Measurements from ENCODE around the gene RFPL4A. TPM values are rescaled to one million over a fixed set of nuclear protein-coding genes. Genes with fewer than 3 reads are reported as not detected.
"Not testable (repeated sequence)": the region's sequence is repeated elsewhere in the genome, so short reads cannot be mapped to it uniquely, and the experiment has no call there.

RFPL4A gene
- not detected for polyA plus RNA-seq

DNA sequence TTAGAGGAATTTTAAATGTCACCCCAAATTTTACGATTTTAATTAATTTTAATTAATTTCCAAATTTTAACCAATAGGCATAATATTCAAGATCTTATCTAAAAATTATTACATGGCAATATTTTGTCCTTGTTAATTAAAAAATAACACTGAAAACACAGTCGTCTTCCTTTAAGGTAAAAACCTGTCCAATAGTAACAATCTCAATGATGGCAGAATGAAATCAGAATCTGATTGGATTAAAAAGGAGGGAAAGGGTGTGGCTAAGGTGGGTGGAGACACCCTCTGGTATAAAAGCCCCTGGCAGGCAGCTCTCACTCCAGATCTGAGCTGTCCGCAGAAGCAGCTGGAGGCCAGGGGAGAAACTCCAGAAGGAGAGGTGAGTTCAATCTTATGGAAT is at the start of gene RFPL4A:
Gene RFPL4A, plus strand, starts transcription at position 301 of the 400 bp plus-strand sequence. CDS start 2,704 bp downstream, outside the sequence.
- H3K9me3 Mint-ChIP-seq, H3K36me3 Mint-ChIP-seq, H3K27ac Mint-ChIP-seq, H3K4me1 Mint-ChIP-seq, H3K4me3 Mint-ChIP-seq: not testable (repeated sequence)
- H3K27me3 Mint-ChIP-seq: peaks cover 11% of the 10 kb centered on the region

GRCh38 chr19:55711719-55712118 is 47.2 kb upstream of the RFPL4A start:
- peaks cover 0 to 2% (median 0%) of the 10 kb centered on the region in 3 donors for H3K9me3 Mint-ChIP-seq
- no peak overlapping the region for H3K27ac Mint-ChIP-seq
- H3K4me3 Mint-ChIP-seq: no peak overlapping the region
- peaks cover 4% of the 10 kb centered on the region for H3K27me3 Mint-ChIP-seq
- no peaks in the 10 kb centered on the region for H3K36me3 Mint-ChIP-seq
- H3K4me1 Mint-ChIP-seq: peaks cover 2 to 8% (median 2%) of the 10 kb centered on the region in 3 donors

DNA sequence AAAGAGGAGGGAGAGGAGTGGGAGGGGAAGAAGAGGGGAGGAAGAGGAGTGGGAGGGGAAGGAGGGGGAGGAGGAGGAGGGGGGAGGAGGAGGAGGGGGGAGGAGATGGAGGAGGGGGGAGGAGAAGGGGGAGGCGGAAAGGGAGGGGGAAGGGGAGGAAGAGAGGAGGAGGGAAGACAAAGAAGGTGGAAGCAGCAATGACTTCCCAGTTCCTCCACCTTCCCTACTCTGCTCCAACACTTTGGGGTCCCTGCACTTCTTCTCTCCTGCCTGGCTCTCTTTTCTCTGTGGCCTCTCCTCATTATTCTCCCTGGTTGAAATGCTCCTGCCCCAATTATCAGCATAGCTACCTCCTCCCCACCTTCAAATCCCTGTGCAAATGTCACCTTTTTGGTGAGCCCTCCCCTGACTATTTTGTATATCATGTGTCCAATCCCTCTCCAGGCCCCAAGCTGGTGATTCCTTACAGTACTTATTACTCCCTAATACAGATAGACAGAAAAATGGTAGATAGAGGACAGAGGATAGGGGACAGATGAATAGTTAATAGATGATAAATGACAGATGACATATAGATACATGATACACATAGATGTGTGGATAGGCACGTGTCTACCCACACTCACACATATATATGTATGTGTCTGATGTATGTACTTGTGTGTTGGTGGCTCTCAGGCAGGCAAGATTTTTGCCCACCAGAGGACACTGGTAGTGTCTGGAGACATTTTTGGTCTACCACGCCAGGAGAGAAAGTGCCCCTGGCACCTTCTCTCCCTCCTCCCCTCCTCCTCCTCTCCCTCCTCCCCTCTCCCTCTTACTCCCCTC is 45.9 kb upstream of the RFPL4A start:
- H3K4me1 Mint-ChIP-seq: peaks cover 2 to 8% (median 2%) of the 10 kb centered on the region in 3 donors
- H3K4me3 Mint-ChIP-seq: peak overlapping the region in 1 of 4 donors; percentile 5
- peaks cover 13% of the 10 kb centered on the region for H3K27me3 Mint-ChIP-seq
- H3K9me3 Mint-ChIP-seq: peaks cover 0 to 2% (median 0%) of the 10 kb centered on the region in 3 donors
- peak overlapping the region in 1 of 3 donors; percentile 76 for H3K27ac Mint-ChIP-seq
- no peaks in the 10 kb centered on the region for H3K36me3 Mint-ChIP-seq

GRCh38 chr19:55716531-55716930 is 42.4 kb upstream of the RFPL4A start:
- H3K27me3 Mint-ChIP-seq: peaks cover 30% of the 10 kb centered on the region
- no peaks in the 10 kb centered on the region for H3K36me3 Mint-ChIP-seq
- H3K27ac Mint-ChIP-seq: no peak overlapping the region
- peaks cover 2 to 20% (median 6%) of the 10 kb centered on the region in 3 donors for H3K9me3 Mint-ChIP-seq
- H3K4me1 Mint-ChIP-seq: peaks cover 0 to 4% (median 2%) of the 10 kb centered on the region in 3 donors
- H3K4me3 Mint-ChIP-seq: no peak overlapping the region

DNA sequence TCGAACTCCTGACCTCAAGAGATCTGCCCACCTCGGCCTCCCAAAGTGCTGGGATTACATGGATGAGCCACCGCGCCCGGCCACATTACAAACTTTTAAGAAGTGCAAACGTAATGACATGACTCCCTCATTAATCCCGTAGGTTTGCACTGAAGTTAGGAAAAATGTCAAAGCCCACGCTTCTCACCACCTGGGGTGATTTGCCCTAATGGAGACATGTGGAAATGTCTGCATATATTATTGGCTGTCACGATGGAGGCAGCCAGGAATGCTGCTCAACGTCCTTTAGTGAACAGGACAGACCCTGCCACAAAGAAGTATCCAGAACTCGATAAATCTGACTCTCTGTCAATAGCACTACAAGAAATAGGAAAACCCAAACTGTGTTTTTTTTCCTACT is 41.6 kb upstream of the RFPL4A start:
- Mint-ChIP-seq H3K4me1 (peaks cover 0 to 4% (median 2%) of the 10 kb centered on the region in 3 donors), H3K27ac (no peak overlapping the region), H3K36me3 (peaks cover 1% of the 10 kb centered on the region), H3K27me3 (peaks cover 31% of the 10 kb centered on the region), H3K4me3 (no peak overlapping the region), H3K9me3 (peaks cover 8 to 22% (median 14%) of the 10 kb centered on the region in 3 donors)

DNA sequence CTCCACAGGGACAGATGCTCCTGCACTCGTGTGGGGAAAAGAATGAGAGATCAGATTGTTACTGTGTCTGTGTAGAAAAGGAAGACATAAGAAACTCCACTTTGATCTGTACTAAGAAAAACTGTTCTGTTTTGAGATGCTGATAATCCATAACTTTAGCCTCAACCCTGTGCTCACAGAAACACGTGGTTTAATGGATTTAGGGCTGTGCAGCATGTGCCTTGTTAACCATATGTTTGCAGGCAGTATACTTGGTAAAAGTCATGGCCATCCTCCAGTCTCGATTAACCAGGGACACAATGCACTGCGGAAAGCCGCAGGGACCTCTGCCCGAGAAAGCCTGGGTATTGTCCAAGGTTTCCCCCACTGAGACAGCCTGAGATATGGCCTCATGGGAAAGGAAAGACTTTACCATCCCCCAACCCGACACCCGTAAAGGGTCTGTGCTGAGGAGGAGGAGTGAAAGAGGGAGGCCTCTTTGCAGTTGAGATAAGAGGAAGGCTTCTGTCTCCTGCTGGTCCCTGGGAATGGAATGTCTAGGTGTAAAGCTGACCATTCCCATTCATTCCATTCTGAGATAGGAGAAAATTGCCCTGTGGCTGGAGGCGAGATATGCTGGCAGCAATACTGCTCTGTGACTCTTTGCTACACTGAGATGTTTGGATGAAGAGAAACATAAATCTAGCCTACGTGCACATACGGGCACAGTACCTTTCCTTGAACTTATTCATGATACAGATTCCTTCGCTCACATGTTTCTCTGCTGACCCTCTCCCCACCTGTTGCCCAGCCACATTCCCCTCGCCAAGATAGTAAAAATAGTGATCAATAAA is 40.8 kb upstream of the RFPL4A start:
- H3K9me3 Mint-ChIP-seq: peaks cover 10 to 22% (median 18%) of the 10 kb centered on the region in 3 donors
- H3K27me3 Mint-ChIP-seq: peaks cover 36% of the 10 kb centered on the region
- not testable (repeated sequence) for H3K27ac Mint-ChIP-seq, H3K4me1 Mint-ChIP-seq, H3K4me3 Mint-ChIP-seq, H3K36me3 Mint-ChIP-seq

GRCh38 chr19:55720214-55720746 is 38.6 kb upstream of the RFPL4A start:
- H3K36me3 Mint-ChIP-seq: peaks cover 5% of the 10 kb centered on the region
- peaks cover 10 to 20% (median 18%) of the 10 kb centered on the region in 3 donors for H3K9me3 Mint-ChIP-seq
- H3K4me1 Mint-ChIP-seq: no peaks in the 10 kb centered on the region
- no peak overlapping the region for H3K4me3 Mint-ChIP-seq
- H3K27ac Mint-ChIP-seq: no peak overlapping the region
- H3K27me3 Mint-ChIP-seq: peaks cover 36% of the 10 kb centered on the region

- H3K27me3 Mint-ChIP-seq: peaks cover 36% of the 10 kb centered on the region
- H3K4me3 Mint-ChIP-seq: no peak overlapping the region
- peaks cover 10 to 20% (median 18%) of the 10 kb centered on the region in 3 donors for H3K9me3 Mint-ChIP-seq
- no peak overlapping the region for H3K27ac Mint-ChIP-seq
- H3K36me3 Mint-ChIP-seq: peaks cover 5% of the 10 kb centered on the region
- H3K4me1 Mint-ChIP-seq: no peaks in the 10 kb centered on the region
Observed at GRCh38 chr19:55720801-55721200, 38.1 kb upstream of the RFPL4A start.

DNA sequence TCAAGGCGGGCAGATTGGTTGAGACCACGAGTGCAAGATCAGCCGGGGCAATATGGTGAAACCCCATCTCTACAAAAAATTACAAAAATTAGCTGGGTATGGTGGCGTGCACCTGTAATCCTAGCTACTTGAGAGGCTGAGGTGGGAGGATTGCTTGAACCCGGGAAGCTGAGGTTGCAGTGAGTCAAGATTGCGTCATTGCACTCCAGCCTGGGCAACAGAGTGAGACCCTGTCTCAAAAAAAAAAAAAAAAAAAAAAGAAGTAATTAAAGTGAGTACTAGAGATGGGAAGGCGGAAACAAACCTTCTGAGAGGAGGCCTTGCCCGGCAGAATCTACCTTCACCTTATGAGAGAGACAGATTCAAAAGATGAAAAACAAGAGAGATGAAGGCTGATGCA is 35.4 kb upstream of the RFPL4A start:
- H3K27ac Mint-ChIP-seq: peak overlapping the region in 1 of 3 donors; percentile 18

DNA sequence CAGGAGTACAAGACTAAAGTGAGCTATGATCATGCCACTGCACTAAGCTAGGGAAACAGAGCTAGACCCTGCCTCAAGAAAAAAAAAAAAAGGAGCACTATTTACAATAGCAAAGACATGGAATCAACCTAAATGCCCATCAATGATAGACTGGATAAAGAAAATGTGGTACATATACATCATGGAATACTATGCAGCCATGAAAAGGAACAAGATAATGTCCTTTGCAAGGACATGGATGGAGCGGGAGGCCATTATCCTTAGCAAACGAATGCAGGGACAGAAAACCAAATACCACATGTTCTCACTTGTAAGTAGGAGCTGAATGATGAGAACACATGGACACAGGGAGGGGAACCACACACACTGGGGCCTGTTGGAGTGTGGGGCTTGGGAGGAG is 28.5 kb upstream of the RFPL4A start:
- H3K4me3 Mint-ChIP-seq, H3K4me1 Mint-ChIP-seq, H3K27me3 Mint-ChIP-seq: not testable (repeated sequence)

More for the DNA sequence above, 35.4 kb upstream of the RFPL4A start:
- Mint-ChIP-seq H3K36me3 (peaks cover 5% of the 10 kb centered on the region), H3K9me3 (peaks cover 10 to 23% (median 18%) of the 10 kb centered on the region in 3 donors), H3K4me1 (no peaks in the 10 kb centered on the region), H3K4me3 (no peak overlapping the region), H3K27me3 (peaks cover 26% of the 10 kb centered on the region)

DNA sequence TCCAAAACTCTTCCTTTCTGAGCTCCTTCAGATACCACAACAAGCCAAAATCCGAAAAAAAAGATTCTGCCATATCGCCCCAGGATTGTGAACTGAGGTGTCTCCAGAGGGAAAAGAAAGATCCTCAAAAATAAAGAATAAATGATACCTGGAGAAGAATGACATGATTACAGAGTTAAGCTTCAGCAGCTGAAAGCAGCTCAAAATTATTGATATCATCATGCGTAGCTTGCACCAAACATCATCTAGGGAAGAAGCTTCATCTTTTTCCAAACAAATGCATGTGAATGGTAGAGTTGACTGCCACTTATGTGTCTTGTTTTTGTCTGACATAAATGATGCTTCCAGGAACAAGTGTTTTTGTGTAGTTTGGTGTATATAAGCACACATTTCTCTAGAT is 20.6 kb upstream of the RFPL4A start, which contains the start of gene NLRP9:
Gene NLRP9, minus strand, starts transcription at position 101 of the 400 bp plus-strand sequence. Its CDS starts 28 bp downstream, at position 73.
- H3K4me1 Mint-ChIP-seq: no peaks in the 10 kb centered on the region
- H3K4me3 Mint-ChIP-seq: no peak within 1 kb of the TSS
- H3K9me3 Mint-ChIP-seq: no peaks in the 10 kb centered on the region
- H3K36me3 Mint-ChIP-seq: no peaks in the 10 kb centered on the region
- peaks cover 5% of the 10 kb centered on the region for H3K27me3 Mint-ChIP-seq
- no peak within 1 kb of the TSS for H3K27ac Mint-ChIP-seq

More for the DNA sequence above, 28.5 kb upstream of the RFPL4A start:
- peaks cover 0 to 10% (median 5%) of the 10 kb centered on the region in 3 donors for H3K9me3 Mint-ChIP-seq
- not testable (repeated sequence) for H3K36me3 Mint-ChIP-seq, H3K27ac Mint-ChIP-seq

DNA sequence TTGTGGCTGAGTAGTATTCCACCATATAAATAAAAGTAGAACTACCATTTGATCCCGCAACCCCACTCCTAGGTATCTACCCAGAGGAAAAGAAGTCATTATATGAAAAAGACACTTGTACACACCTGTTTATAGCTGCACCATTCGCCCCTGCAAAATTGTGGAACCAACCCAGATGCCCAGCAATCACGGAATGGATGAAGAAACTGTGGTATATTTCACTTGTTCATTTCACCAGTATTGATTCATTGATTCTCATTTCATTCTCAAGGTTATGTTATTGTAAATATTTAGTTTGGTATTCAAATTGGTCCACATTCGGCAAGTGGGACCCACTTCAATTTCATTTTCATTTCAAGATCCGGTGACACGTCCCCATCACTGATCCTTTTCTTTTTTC is 8.2 kb upstream of the RFPL4A start:
- Mint-ChIP-seq H3K27me3 (peaks cover 5% of the 10 kb centered on the region), H3K36me3 (peaks cover 2% of the 10 kb centered on the region), H3K4me1 (no peaks in the 10 kb centered on the region), H3K4me3 (no peak overlapping the region), H3K27ac (no peak overlapping the region), H3K9me3 (no peaks in the 10 kb centered on the region)

DNA sequence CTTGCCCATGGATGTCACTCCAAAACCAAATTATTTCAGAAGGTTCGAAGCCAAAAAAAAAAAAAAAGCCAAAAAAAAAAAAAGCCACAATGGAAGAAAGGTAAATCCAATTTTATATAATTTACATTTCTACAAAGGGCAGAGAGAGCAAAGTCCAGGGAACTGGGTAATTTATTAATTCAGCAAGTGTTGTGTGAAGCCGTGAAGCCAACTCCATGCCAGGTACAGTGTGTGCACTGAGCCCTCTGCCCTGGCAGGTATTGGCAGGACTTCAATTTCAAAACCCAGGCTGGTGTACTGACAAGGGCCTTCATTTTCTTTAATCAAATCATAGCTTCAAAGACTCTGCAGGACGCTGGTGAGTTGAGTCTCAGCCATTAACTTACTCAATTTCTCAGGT is 5.5 kb upstream of the RFPL4A start:
- no peaks in the 10 kb centered on the region for H3K4me1 Mint-ChIP-seq
- peaks cover 2% of the 10 kb centered on the region for H3K36me3 Mint-ChIP-seq
- no peak overlapping the region for H3K4me3 Mint-ChIP-seq
- H3K27ac Mint-ChIP-seq: no peak overlapping the region
- peaks cover 7% of the 10 kb centered on the region for H3K27me3 Mint-ChIP-seq
- peaks cover 0 to 3% (median 0%) of the 10 kb centered on the region in 3 donors for H3K9me3 Mint-ChIP-seq

GRCh38 chr19:55756808-55757207 is 2.1 kb upstream of the RFPL4A start:
- H3K27me3 Mint-ChIP-seq: peaks cover 14% of the 10 kb centered on the region
- H3K4me3 Mint-ChIP-seq, H3K4me1 Mint-ChIP-seq: not testable (repeated sequence)

GRCh38 chr19:55766466-55766865 is 7.6 kb downstream of the RFPL4A start:
- Mint-ChIP-seq H3K27ac (no peak overlapping the region), H3K27me3 (peaks cover 11% of the 10 kb centered on the region), H3K9me3 (peaks cover 3 to 7% (median 6%) of the 10 kb centered on the region in 3 donors), H3K4me1 (peaks cover 0 to 3% (median 0%) of the 10 kb centered on the region in 3 donors), H3K4me3 (no peak overlapping the region), H3K36me3 (no peaks in the 10 kb centered on the region)

More at GRCh38 chr19:55756808-55757207, 2.1 kb upstream of the RFPL4A start:
- not testable (repeated sequence) for H3K36me3 Mint-ChIP-seq, H3K9me3 Mint-ChIP-seq, H3K27ac Mint-ChIP-seq

Data from IgD-negative memory B cell (primary cell).